GM23248 (cell line): ENCODE measurements around the gene IDI2. TPM values are rescaled to one million over a fixed set of nuclear protein-coding genes. Genes with fewer than 3 reads are reported as not detected.

ENCODE experiments used
- DNase-seq: peaks from one replicate; pipeline ENCODE4 v3.0.0-alpha.2; 2015
- H2AFZ ChIP-seq: fragments of 200-600 bp; sonication (generic); 2 replicates; pipeline ENCODE4 v1.6.1; 2016; ENCODE audit warnings: antibody characterized with exemption
- H3F3A ChIP-seq: fragments of 200-600 bp; sonication (generic); 2 replicates; pipeline ENCODE4 v1.6.1; 2016; ENCODE audit warnings: mild to moderate bottlenecking, antibody characterized with exemption, mixed run types; ENCODE audit not compliant: insufficient read depth
- H3K27ac ChIP-seq: fragments of 200-600 bp; sonication (generic); 2 replicates; pipeline ENCODE4 v1.5.1; 2016; ENCODE audit warnings: mild to moderate bottlenecking
- H3K27me3 ChIP-seq: fragments of 200-600 bp; sonication (generic); replicated peaks from 2 replicates; pipeline ENCODE4 v1.6.1; 2016; ENCODE audit warnings: mild to moderate bottlenecking; ENCODE audit not compliant: insufficient read depth
- H3K36me3 ChIP-seq: fragments of 200-600 bp; sonication (generic); 2 replicates; pipeline ENCODE4 v1.6.1; 2016; ENCODE audit warnings: low read depth, mild to moderate bottlenecking
- H3K4me1 ChIP-seq: fragments of 200-600 bp; sonication (generic); 2 replicates; pipeline ENCODE4 v1.6.1; 2016; ENCODE audit warnings: mild to moderate bottlenecking; ENCODE audit not compliant: insufficient read depth
- H3K4me2 ChIP-seq: fragments of 200-600 bp; sonication (generic); one replicate; pipeline ENCODE4 v1.6.1; 2016; ENCODE audit warnings: mild to moderate bottlenecking; ENCODE audit not compliant: unreplicated experiment
- H3K4me3 ChIP-seq: fragments of 200-600 bp; sonication (generic); 2 replicates; pipeline ENCODE4 v1.5.1; 2016; ENCODE audit warnings: mild to moderate bottlenecking
- H3K79me2 ChIP-seq: fragments of 200-600 bp; sonication (generic); 2 replicates; pipeline ENCODE4 v1.6.1; 2016; ENCODE audit warnings: mild to moderate bottlenecking; ENCODE audit not compliant: insufficient read depth
- H3K9ac ChIP-seq: fragments of 200-600 bp; sonication (generic); 2 replicates; pipeline ENCODE4 v1.6.1; 2016; ENCODE audit warnings: mild to moderate bottlenecking
- H3K9me2 ChIP-seq: fragments of 200-600 bp; sonication (generic); 2 replicates; pipeline ENCODE4 v1.6.1; 2016; ENCODE audit warnings: mixed run types, mild to moderate bottlenecking, moderate library complexity; ENCODE audit not compliant: insufficient read depth
- H3K9me3 ChIP-seq: fragments of 200-600 bp; sonication (generic); one replicate; pipeline ENCODE4 v1.6.1; 2017; ENCODE audit warnings: low read depth
- H4K20me1 ChIP-seq: fragments of 200-600 bp; sonication (generic); 2 replicates; pipeline ENCODE4 v1.6.0; 2016; ENCODE audit not compliant: insufficient read depth
- EZH2 ChIP-seq: fragments of 200-600 bp; sonication (generic); IDR thresholded peaks from 2 replicates; pipeline ENCODE4 v1.6.1; 2018; ENCODE audit warnings: antibody characterized with exemption, mild to moderate bottlenecking; ENCODE audit not compliant: insufficient read depth, poor library complexity, severe bottlenecking
- EZH2phosphoT487 ChIP-seq: fragments of 200-600 bp; sonication (generic); IDR thresholded peaks from 2 replicates; pipeline ENCODE4 v1.6.1; 2018; ENCODE audit warnings: antibody characterized with exemption, moderate library complexity, mild to moderate bottlenecking, low read depth; ENCODE audit not compliant: insufficient read depth
- WGBS, 2 experiments: methylation state at CpG; one replicate each; pipeline ENCODE4 v1.1.6; 2015 to 2017; ENCODE audit warnings: low lambda C conversion rate in 2 of 2, low coverage in 1 of 2; ENCODE audit errors: missing lambda C conversion rate in 2 of 2; 5-methylcytosine and 5-hydroxymethylcytosine counted together
- in situ Hi-C: fragments of 300-500 bp; cut with MboI; formaldehyde crosslinking; loops from 2 replicates; pipeline ENCODE4 v1.15.0; 2020
- polyA plus RNA-seq: library from polyadenylated mRNA; unstranded; fragments of >200 nt; fragmentation: Nextera tagmentation; extraction: Ambion mirVana; gene quantifications from 2 replicates; pipeline ENCODE4 v1.2.1, GENCODE V29; 2016
- total RNA-seq: library from RNA; depleted of rRNA; stranded (reverse); fragments of >200 nt; shearing (Covaris generic); gene quantifications from 2 replicates; pipeline ENCODE4 v1.2.3, GENCODE V29; 2014

IDI2 gene
- total and polyA plus RNA-seq, 2 experiments from 2014 or later = not detected

DNA sequence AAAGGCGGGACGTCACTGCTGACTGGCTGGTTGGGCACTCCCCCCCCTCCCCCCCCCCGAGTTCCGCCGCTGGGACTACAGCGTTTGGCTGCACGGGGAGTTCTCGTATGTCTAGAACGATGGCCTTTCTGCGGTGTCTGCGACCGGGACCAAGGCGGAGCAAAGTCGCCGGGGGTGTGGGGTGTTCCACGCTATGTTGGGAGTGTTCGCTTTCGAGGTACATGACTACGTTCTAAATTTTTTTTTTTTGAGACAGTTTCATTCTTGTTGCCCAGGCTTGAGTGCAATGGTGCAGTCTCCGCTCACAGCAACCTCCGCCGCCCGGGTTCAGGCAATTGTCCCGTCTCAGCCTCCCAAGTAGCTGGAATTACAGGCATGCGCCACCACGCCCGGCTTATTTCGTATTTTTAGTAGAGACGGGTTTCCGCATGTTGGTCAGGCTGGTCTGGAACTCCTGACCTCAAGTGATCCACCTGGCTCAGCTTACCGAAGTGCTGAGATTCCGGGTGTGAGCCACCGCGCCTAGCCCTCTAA lies 23.8 kb upstream of the IDI2 start:
- Histone ChIP-seq H2AFZ (peak overlapping the region; percentile 78), H4K20me1 (no peaks in the 10 kb centered on the region; the same call in 1 of the 2 replicates), H3K4me1 (peaks cover 25% of the 10 kb centered on the region), H3K4me3 (peak overlapping the region; percentile 91), H3K4me2 (peak overlapping the region; percentile 94), H3K27me3 (no peaks in the 10 kb centered on the region), H3K27ac (peak overlapping the region; percentile 97), H3K9me3 (no peaks in the 10 kb centered on the region), H3K79me2 (peaks cover 81% of the 10 kb centered on the region), H3K36me3 (0 out of 2 replicates have a peak, but pooled peaks cover 9% of the 10 kb centered on the region), H3F3A (peaks cover 22% of the 10 kb centered on the region), H3K9ac (peak overlapping the region; percentile 96), H3K9me2 (no peaks in the 10 kb centered on the region)
- in situ Hi-C loops = no loop called here
- TF ChIP-seq EZH2 = no peak
- TF ChIP-seq EZH2phosphoT487 = no peak
- WGBS, 2 experiments = 0 to 2% methylated on average over 28 to 29 of the region's 34 CpGs
- DNase-seq = no peak

DNA sequence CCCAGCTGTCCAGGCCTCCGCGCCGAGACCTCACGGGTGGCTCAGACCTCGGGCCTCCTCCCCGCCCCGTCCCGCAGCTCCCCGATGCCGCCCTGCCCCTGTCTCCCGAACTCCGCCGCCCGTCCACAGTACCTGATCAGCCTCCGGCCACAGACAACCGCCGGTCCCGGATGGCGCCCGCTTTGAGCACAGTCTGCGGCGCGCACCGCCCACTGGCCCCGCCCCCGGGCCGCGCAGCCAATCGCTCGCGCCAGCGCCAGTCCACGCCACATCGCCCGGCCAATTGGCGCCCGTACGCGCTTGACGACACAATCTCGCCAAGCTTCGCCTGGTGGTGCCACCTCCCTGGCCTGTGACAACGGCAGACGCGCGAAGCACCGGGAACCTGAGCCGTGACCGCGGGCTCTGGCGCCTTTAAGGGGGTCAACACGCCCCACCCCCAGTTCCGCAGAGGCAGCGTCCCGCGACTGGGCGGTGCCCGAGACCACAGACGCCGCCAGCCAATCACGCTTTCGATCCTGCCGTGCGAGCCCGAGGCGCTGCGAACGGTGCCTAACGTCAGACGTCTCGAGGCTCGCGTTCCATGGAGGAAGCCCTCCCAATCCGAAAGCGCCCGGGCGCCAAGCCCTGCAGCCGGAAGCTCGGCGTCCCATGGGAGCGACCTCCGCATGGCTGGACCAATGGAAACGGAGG lies 23.2 kb upstream of the IDI2 start, which contains the start of gene IDI1:
TSS of gene IDI1 (minus strand) at position 388 of the 693 bp plus-strand sequence. CDS start at position 272, 116 bp downstream.
- no peaks in the 10 kb centered on the region for H3K27me3 ChIP-seq
- peak within 1 kb of the TSS; percentile 96 for H3K9ac ChIP-seq
- H3K4me3 ChIP-seq = peak within 1 kb of the TSS; percentile 91
- H3K27ac ChIP-seq = peak within 1 kb of the TSS; percentile 97
- DNase-seq = peak; percentile 100
- peaks cover 21% of the 10 kb centered on the region for H3K4me1 ChIP-seq
- peak within 1 kb of the TSS; percentile 94 for H3K4me2 ChIP-seq
- TF ChIP-seq EZH2 (no peak), EZH2phosphoT487 (no peak)
- H3K9me3 ChIP-seq = no peaks in the 10 kb centered on the region
- H4K20me1 ChIP-seq = no peaks in the 10 kb centered on the region; the same call in 1 of the 2 replicates
- WGBS, 2 experiments = 1% methylated on average over 71 to 72 of the region's 83 CpGs
- H3K9me2 ChIP-seq = no peaks in the 10 kb centered on the region
- in situ Hi-C loops = no loop called here
- H2AFZ ChIP-seq = peak within 1 kb of the TSS; percentile 78
- 0 out of 2 replicates have a peak, but pooled peaks cover 9% of the 10 kb centered on the region for H3K36me3 ChIP-seq
- H3F3A ChIP-seq = peaks cover 22% of the 10 kb centered on the region
- peaks cover 81% of the 10 kb centered on the region for H3K79me2 ChIP-seq

DNA sequence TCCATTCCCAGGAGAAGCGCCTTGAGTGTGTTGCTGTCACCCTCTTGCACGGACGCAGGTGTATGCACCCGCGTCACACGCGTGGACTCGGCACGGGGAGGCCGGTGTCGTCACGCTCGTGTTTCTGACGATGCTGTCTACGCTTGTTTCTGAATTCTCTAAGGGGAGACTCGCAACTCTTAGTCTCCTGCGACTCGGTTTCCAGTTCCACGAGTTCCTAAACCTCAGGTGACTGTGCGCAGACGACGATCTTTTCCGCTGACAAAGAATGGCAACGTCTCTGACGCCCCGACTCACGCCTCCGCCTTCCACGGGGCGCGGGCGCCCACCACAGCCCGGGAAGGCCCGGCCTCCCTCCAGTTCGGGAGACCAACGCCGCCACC lies 22.7 kb upstream of the IDI2 start:
- in situ Hi-C loops = no loop called here

DNA sequence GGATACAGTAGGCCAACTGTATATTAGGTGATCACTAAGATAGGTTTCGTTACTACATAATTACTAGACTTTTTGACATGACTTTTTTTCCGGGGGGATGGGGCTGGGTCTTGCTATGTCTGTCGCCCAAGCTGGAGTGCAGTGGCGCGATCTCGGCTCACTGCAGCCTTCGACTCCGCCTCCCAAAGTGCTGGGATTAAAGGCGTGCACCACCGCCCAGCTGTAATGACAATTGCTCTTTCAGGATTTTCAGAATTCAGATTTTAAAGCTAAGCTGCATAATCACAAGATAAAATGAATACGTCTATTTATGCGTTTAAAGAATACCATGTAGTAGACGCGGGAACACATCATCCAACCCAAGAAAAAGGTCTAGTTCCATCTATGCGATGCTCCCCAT lies 22.3 kb upstream of the IDI2 start:
- no peaks in the 10 kb centered on the region for H3K9me3 ChIP-seq
- H3K4me1 ChIP-seq = peaks cover 21% of the 10 kb centered on the region
- H3K79me2 ChIP-seq = peaks cover 81% of the 10 kb centered on the region
- peak overlapping the region; percentile 97 for H3K27ac ChIP-seq
- in situ Hi-C loops = no loop called here
- 3% methylated on average over 15 of the region's 15 CpGs for WGBS, 2 experiments
- TF ChIP-seq EZH2 = no peak
- TF ChIP-seq EZH2phosphoT487 = no peak
- DNase-seq = peak; percentile 51
- no peaks in the 10 kb centered on the region; the same call in 1 of the 2 replicates for H4K20me1 ChIP-seq
- no peaks in the 10 kb centered on the region for H3K9me2 ChIP-seq
- H3K4me3 ChIP-seq = peak overlapping the region; percentile 91
- peak overlapping the region; percentile 96 for H3K9ac ChIP-seq
- H3K27me3 ChIP-seq = no peaks in the 10 kb centered on the region
- peak overlapping the region; percentile 81 for H3K4me2 ChIP-seq
- peaks cover 13% of the 10 kb centered on the region; the same call in 1 of the 2 replicates for H3K36me3 ChIP-seq
- peaks cover 27% of the 10 kb centered on the region for H3F3A ChIP-seq
- H2AFZ ChIP-seq = peak overlapping the region; percentile 65

More for the DNA sequence above, 22.7 kb upstream of the IDI2 start:
- H3F3A ChIP-seq = peaks cover 25% of the 10 kb centered on the region
- DNase-seq = no peak
- no peak for TF ChIP-seq EZH2
- TF ChIP-seq EZH2phosphoT487 = no peak
- peaks cover 21% of the 10 kb centered on the region for H3K4me1 ChIP-seq
- no peaks in the 10 kb centered on the region for H3K27me3 ChIP-seq
- no peaks in the 10 kb centered on the region for H3K9me3 ChIP-seq
- H3K27ac ChIP-seq = peak overlapping the region; percentile 97
- no peaks in the 10 kb centered on the region for H3K9me2 ChIP-seq
- peaks cover 81% of the 10 kb centered on the region for H3K79me2 ChIP-seq
- H3K4me3 ChIP-seq = peak overlapping the region; percentile 91
- peak overlapping the region; percentile 81 for H3K4me2 ChIP-seq
- H3K9ac ChIP-seq = peak overlapping the region; percentile 96
- 0 out of 2 replicates have a peak, but pooled peaks cover 9% of the 10 kb centered on the region for H3K36me3 ChIP-seq
- peak overlapping the region; percentile 65 for H2AFZ ChIP-seq
- no peaks in the 10 kb centered on the region; the same call in 1 of the 2 replicates for H4K20me1 ChIP-seq
- WGBS, 2 experiments = 1% methylated on average over 36 to 37 of the region's 37 CpGs
